Vagina (tissue), 2 donors: ENCODE data around the gene GGA3.

Experiments
- CTCF ChIP-seq, 3 experiments: fragments of 450-650 bp in 2 of 3; fragments of 200-600 bp in 1 of 3; sonication (generic) in 1 of 3; IDR thresholded peaks; one replicate each; pipeline ENCODE4 v1.5.1; 2017 to 2019; ENCODE audit warnings: antibody characterized with exemption in 3 of 3, mild to moderate bottlenecking in 2 of 3, moderate library complexity in 2 of 3
- POLR2A ChIP-seq, 2 donors: fragments of 450-650 bp; IDR thresholded peaks; one replicate each; pipeline ENCODE4 v1.6.1; 2017; ENCODE audit warnings: antibody characterized with exemption in 2 of 2, mild to moderate bottlenecking in 2 of 2, moderate library complexity in 2 of 2

- TF ChIP-seq CTCF (IDR thresholded peaks at IDR 0.05) = no peak
- no peak for TF ChIP-seq POLR2A (IDR thresholded peaks at IDR 0.05)
Measured at GRCh38 chr17:75289832-75290337, 28.5 kb upstream of the GGA3 start.
